HG02678 (cell line): ENCODE data around the gene IL36B.

Experiments used
- ATAC-seq: cut with Tn5 transposase; IDR thresholded peaks from one replicate; pipeline ENCODE4 v1.9.1; 2021; ENCODE audit warnings: mild to moderate bottlenecking, moderate library complexity; ENCODE audit not compliant: unreplicated experiment

The IL36B gene

DNA sequence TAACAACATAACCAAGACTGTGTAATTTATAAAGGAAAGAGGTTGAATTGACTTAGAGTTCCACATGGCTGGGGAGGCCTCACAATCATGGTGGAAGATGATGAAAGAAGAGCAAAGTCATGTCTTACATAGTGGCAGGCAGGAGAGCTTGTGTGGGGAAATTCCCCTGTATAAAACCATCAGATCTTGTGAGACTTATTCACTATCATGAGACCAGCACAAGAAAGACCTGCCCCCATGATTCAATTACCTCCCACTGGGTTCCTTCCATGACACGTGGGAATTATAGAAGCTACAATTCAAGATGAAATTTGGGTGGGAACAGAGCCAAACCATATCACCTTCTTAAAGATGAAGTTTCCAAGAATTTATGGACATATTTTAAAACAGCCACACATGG, 3.9 kb upstream of the IL36B start:
- no peak for ATAC-seq

DNA sequence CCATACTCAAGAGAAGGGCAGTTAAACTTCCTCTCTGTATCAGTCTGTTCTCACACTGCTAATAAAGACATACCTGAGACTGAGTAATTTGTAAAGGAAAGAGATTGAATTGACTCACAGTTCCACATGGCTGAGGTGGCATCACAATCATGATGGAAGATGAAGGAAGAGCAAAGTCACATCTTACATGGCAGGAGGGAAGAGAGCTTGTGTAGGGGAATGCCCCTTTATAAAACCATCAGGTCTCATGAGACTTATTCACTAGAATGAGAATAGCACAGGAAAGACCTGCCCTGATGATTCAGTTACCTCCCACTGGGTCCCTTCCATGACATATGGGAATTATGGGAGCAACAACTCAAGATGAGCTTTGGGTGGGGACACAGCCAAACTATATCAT, 1.4 kb upstream of the IL36B start:
- ATAC-seq, result no peak

DNA sequence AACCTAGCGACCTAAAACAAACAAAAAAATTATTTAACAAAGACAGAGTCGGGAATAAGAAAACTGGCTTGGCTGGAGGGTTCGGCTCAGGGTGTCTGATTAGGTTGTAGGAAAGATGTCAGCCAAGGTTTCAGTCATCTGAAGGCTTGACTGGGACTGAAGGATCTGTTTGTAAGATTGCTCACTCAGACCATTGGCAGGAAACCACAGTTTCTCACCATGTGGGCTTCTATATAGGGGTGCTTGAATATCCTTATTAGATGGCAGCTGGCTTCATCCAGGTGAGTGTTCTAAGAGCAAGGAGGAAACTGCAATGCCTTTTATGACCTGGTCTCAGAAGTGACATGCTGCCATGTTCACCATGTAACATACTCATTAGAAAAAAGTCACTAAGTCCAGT, 999 bp upstream of the IL36B start:
- no peak for ATAC-seq

DNA sequence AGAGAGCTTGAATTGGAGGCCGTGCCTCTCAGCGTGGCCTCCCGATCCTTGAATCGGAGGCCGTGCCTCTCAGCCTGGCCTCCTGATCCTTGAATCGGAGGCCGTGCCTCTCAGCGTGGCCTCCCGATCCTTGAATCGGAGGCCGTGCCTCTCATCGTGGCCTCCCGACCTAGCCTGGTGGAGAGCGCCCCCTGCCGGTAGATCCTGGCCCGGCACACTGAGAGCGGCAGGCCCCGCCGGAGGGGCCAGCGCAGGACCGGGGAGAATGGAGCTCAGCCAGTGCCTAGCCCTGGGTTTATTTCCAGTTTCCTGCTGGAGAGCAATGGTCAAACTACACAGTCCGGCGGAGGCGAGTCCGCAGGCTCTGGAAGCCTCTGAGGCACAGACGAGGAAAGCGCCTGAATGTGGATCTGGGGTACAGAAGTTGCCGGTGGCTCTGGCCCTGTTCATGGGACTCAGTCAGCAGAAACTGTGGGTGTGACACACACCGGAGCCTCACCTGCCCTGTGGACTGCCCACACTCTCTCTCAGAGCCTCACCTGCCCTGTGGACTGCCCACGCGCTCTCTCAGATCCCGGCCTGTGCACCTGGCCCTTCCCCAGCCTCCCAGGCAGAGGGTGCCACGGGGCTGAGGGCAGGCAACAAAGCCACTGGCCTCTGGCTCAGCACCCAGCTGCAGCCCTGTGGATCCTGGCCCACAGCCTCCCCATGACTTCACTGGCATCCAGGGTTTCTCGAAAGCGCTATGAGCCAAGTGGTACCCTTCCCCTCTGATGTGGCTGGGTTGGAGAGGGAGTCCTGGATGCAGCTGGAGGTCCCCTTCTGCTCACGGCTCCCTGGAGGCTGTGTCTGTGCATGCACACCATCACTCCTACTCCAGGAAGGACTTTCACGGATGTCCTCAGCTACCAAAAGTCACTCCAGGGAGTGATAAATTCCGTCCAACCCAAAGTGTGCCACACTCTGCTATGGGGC, 1.5 kb downstream of the IL36B start:
- no peak for ATAC-seq

DNA sequence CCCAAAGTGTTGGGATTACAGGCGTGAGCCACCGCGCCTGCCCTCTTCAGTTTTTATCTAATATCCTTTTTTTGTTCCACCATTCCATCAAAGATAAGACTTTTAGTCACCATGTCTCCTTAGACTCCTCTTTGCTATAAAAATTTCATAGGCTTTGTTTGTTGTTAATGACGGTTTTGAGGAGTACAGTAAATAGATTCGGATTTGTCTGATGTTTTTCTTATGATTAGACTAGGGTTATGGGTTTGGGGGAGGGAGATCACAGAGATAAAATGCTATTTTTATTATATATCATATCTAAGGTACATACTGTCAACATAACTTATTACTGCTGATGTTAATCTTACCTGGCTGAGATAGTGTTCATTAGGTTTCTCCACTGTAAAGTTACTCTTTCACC, 6.2 kb downstream of the IL36B start:
- no peak for ATAC-seq

DNA sequence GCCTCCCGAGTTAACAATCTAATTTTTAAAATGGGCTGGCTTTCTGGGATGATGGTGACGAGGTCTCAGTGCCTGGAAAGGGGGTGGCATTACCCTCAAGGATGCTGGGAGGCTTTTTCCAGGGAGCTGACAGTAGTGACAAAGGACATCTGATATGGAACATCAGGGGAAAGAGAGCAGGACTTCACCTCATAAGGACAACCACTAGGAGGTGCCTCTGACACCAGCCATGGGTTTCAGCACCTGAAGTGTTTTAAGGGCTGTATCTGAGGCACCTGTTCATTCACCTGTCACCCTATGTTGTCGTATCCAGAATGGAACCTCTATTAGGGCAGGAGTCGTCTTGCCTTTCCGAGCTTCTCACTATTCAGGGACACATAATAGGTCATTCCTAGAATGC, 10.8 kb downstream of the IL36B start:
- no peak for ATAC-seq

DNA sequence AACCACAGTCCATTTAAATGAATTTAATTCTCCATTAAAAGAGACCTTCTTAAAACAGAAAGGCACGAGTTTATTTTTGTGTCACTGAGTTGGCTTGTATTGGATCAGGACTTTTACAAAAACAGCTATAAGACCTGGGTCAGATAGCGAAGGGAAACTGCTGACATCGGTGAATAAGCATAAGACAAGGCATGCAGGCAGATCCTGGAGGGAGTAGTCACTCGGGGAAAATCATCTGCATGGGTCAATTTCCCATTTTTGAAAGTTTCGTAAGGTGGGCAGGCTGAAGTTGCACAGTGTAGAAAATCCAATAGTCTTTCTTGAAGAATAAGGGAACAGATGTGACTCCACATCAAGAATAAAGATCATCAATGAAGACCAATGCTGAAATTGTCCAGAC, 12.9 kb downstream of the IL36B start:
- no peak for ATAC-seq

DNA sequence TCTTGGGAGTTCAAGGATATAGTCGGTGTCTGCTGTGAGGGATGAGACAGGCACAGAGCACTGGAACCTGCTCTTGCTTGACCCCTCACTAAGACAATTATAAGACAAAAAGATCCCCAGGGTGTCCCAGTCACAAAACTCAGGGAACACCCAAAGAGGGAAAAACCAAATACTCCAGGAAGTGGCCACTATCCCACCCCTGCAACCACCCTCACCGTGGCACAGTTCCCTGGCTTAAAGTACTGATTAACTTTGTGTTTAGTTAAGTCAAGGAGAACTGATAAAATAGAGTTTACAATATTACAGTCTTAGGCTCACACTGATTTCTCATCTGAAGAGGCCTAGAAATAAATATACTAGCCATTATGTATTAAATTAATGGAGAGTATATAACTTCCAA, 13.5 kb downstream of the IL36B start:
- ATAC-seq, result no peak

DNA sequence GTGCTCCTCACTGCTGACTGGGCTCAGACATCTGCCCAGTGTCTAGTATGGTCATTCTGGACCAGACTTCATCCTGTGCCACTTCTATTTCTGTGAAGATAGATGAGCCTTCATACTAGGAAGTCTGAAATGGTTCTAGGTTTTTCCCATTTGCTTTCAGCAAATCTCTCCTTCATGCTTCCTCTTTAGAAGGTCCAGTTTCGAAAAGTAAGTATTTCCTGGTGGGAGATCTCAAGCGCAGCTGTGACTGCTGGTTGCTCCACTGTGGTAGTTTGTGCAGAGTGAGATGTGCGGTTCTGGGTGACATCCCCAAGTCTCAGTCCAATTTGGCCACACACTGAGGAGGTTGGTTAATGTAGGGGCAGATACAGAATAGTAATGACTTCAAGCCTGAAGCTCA, 14.4 kb downstream of the IL36B start:
- no peak for ATAC-seq

DNA sequence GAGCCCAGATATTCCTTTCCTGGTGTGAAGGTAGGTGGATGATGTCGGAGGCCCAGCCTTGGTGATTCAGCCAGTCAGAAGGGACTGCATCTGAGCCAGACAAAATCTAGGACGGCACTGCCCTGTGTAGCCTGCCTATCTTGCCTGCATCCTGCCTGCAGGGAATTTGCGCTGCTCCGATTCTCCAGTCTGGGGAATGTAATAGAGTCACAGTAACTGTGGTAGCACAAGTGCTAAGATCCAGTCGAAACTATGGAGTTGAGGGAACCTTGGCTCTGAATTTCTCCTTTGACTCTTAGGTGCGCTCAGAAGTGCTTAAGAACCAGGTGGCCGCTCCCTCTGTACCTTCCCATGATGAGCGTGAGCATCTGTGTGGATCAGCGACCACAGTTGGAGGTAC, 15.9 kb downstream of the IL36B start:
- ATAC-seq, result no peak

DNA sequence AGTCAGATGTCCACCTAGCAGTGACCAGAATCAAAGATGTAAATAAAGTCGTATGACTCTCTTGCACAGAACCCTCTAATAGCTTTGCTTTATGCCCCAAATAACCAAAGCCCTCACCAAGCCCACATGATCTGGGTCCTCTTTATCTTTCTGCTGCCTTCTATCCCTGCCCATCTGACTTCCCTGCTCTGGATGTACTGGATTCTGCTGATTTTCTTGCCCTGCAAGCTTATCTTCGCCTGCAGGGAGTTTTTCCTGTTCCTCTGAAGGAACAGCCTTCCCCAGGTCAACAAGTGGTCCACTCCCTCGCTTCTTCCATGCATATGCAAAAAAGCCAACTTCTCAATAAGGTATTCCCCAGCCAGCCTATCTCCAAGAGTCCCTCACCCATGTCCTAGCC, 18.7 kb downstream of the IL36B start:
- ATAC-seq, result no peak

DNA sequence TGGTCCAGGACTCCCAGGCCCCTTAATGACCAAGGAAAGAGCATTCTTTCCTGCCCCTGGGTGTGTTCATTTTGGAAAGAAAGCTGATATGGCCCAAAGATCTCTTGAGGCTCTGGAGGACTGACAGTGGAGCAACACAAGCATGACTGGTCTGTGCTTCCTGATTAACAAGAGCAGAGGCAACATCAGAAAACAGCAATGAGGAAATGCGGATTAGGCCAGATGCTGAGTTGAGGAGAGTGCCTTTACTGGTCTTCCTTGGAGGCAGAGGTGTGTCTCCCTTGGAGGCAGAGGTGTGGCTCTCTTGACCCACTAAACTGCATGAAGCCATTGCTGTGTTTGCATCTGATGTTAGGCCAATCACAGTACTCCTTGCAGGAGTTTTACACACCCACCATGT, 19.9 kb downstream of the IL36B start:
- ATAC-seq, result no peak

DNA sequence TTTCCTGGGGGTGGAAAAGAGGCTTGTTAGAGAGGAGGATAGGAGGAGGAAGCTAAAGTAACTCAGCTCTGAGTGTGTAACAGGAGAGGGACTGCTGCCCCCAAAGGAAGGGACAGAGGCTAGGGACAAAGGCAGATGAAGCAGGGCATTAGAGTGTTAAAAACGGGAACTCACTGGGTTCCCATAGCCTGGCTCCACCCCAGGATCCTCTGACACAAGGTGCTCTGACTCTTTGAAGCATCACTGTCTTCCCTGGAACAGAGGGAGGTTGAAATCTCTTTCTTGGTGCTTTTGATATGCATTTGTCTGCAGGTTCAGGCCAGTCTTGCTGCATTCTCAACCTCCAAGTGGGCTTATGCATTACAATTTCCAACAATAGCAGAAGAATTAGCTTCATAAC, 24.6 kb downstream of the IL36B start:
- ATAC-seq, result no peak

DNA sequence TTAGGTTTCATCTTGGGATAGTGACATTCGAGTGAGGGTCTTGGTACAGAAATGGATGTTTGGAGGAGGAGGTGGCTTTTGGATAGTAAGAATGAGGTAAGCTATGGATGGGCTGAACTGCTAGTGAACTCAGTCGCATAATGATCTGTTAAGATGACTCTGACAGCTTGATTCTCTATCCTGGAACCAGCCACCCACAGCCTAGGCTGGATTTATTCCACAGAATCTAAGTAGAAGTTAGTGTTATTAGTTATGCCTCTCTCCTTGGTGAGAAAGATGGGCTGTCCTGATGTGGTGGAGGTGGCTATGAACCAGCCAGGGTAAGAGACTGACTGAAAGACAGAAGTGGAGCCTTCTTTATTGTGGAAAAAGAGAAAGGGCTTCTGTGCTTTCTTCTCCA, 25.0 kb downstream of the IL36B start:
- ATAC-seq, result no peak

DNA sequence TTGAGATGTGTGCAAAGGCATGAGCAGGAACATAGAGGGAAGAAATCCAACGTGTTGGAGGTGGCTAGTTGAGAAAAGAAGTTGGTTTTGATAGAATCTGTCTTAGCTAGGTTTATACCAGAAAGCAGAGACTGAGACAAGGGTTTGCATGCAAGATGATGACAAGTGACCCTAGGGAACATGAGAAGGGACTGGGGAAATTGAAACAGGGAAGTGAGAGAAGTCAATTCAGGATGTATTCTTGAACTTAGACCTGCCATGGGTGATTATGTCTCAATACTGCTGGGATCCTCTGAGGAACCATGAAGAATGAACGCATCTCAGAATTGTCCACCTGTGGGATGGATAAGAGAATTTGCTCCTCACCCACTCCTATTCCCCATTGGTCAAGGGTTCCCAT, 26.9 kb downstream of the IL36B start:
- no peak for ATAC-seq

DNA sequence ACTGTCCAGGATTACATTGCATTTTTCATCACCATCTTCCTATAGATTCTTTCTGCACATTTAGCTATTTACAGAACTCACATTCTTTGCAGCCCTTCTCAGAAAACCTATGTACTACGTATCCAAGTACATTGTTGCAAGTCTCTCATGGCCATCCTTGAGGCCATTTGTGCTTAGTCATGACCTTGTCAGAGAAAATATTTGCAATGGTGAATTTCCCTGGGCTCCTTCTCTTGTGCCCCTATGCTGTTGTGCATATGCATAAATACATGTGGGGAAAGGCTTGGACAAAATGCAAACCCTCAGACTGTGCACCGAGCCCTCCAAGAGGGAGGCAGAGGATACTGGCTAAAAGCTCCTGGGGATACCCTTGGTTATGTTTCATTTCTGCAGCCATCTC, 27.9 kb downstream of the IL36B start:
- ATAC-seq, result no peak

DNA sequence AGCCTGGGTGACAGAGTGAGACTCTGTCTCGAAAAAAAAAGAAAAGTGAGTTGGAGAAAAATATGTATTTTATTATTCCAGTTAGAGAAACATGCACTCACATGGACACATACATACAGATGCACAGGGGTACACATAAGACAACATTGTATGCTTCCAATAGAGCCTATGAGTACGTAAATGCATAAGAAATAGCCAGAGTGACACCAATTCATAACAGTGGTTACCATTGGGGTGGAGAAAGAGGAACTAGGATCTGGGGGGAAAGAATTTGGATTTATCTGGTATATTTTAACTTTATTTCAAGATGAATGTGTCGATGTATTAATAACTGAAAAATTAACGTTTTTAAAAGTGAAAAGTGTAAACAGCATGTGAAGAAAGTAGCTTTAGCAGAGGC, 31.4 kb downstream of the IL36B start:
- ATAC-seq, result no peak

DNA sequence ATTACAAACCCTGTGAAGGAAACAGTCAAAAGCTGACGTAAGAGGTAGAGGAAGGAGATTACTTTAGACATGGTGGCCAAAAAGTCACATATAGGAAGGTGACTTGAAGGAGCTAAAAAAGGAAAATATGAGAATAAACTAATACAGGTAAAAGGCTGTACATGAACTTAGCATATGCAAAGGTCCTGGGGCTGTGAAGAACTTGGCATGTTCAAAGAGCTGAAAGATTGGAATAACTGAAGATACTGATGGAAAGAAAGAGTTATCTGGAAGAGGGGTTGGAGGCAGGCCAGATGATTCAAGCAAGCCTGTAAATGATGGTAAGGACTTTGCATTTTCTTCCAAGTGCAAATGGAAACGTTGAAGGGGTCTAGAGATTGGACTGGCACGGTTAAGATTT, 34.2 kb downstream of the IL36B start:
- no peak for ATAC-seq

DNA sequence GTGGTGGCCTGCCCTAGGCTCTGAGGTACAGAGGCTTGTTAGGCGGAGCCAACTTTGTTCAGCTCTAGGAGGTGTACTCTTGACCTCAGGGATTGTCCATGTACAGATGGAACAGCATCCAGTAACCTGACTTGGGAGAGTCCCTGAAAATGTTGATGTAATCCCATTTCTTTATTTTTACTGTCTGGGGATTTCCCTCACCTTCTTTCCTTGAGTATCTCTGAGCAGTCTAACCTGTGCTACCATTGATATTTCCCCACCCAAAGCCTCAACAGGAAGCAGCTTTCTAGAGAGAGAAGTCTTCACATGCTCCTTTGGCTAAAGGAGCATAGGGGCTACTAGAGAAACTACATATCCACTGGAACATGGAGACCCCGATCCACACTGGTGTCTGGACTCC, 37.0 kb downstream of the IL36B start:
- ATAC-seq, result no peak

DNA sequence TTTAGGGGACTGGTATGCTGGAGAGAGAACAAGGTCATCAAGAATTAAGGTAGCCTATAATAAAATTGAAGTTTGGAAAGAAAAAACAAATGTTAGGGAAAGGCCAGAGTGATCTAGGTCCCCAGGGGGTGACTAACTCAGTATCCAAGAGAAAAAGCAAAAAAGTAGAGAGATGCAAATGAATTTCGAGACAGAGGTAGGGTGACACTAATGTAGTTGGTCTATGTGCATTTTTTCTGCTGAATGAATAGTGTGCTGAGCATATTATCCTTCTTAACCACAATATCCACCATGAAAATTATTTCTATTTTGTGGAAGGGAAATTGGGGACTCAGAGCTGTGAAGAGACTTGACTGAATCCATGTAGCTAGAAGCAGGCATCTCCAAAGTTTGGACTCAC, 37.6 kb downstream of the IL36B start:
- ATAC-seq, result no peak

DNA sequence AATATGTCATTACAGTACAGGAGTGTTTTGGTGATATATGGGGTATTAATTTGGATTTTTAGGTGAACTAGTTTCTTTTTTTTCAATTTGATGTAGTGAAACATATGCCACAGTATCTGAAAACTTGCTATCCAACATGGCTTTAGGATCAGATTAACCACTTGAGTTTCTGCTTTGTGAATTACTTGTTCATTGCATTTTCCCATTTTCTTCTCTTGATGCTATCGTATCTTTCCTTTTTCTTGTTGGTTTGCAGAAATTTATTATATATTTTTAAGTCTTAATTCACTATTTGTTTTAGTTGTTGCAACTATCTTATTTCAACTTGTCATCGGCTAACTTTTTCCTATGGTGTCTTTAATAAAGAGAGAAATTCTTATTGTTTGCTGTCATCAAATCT, 38.6 kb downstream of the IL36B start:
- ATAC-seq, result no peak

DNA sequence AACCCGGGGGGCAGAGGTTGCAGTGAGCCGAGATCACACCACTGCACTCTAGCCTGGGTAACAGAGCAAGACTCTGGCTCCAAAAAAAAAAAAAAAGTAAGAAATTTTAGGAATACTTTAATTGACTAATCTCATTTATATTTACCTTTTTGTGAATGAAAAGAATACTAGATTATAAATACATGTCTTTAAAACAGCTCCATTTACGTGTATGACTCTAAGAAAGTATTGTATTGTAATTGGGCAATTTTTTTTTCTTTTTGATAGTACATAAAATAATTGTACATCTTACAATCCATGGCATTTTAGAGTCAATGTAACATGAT, 39.4 kb downstream of the IL36B start:
- ATAC-seq, result no peak
